B cell (primary cell): Measurements from ENCODE around the gene DDAH1. TPM values are rescaled to one million over a fixed set of nuclear protein-coding genes. Genes with fewer than 3 reads are reported as not detected.

Experiments
- ATAC-seq: fragments of 200-7000 bp; cut with Tn5 transposase; one replicate; pipeline ENCODE4 v1.10.0; 2021; ENCODE audit warnings: low read depth, mild to moderate bottlenecking, moderate number of reproducible peaks, moderate library complexity
- CTCF ChIA-PET: fragments of 350-600 bp; sonication (Branson Sonifier 250); formaldehyde crosslinking; loops from one replicate; lab custom pipeline; 2021; ENCODE audit warnings: antibody characterized with exemption, inconsistent platforms; lab: Charles Lee
- POLR2A ChIA-PET: fragments of 350-600 bp; sonication (Branson Sonifier 250); formaldehyde crosslinking; loops from one replicate; lab custom pipeline; 2021; ENCODE audit warnings: antibody characterized with exemption; lab: Charles Lee
- DNase-seq: peaks from one replicate; pipeline ENCODE4 v3.0.0; 2013
- H2AFZ ChIP-seq: 2 replicates; pipeline ENCODE4 v1.6.1; 2012; ENCODE audit warnings: mild to moderate bottlenecking, low read depth, low read length; ENCODE audit not compliant: insufficient read depth, poor library complexity, severe bottlenecking
- H3K27ac ChIP-seq, 2 donors: 1 replicate in 1 of 2; 2 replicates in 1 of 2; pipeline ENCODE4 v1.5.1; 2012 to 2013; ENCODE audit warnings: low read length in 2 of 2, mild to moderate bottlenecking in 2 of 2, moderate library complexity in 1 of 2
- H3K27me3 ChIP-seq, 4 experiments: fragments of 200-600 bp in 1 of 4; sonication (generic) in 1 of 4; replicated peaks in 1 of 4; 1 replicate in 2 of 4; 2 replicates in 2 of 4; pipeline versions ENCODE4 v1.6.1 to v1.7.0; 2013 to 2016; ENCODE audit warnings: low read length in 3 of 4, mild to moderate bottlenecking in 2 of 4, mixed read lengths in 1 of 4, moderate library complexity in 1 of 4; ENCODE audit not compliant: insufficient read depth in 4 of 4, control insufficient read depth in 3 of 4; ENCODE audit errors: control extremely low read depth in 1 of 4
- H3K36me3 ChIP-seq, 2 experiments: replicated peaks in 1 of 2; 1 replicate in 1 of 2; 2 replicates in 1 of 2; pipeline versions ENCODE4 v1.6.1 to v1.7.1; 2013; ENCODE audit warnings: low read length in 1 of 2; ENCODE audit not compliant: insufficient read depth in 2 of 2, control insufficient read depth in 1 of 2; ENCODE audit errors: control extremely low read depth in 1 of 2, extremely low read depth in 1 of 2
- H3K4me1 ChIP-seq, 2 donors: fragments of 200-600 bp in 1 of 2; sonication (generic) in 1 of 2; 1 replicate in 1 of 2; 2 replicates in 1 of 2; pipeline versions ENCODE4 v1.5.1 to v1.6.1; 2013 to 2017; ENCODE audit warnings: low read length in 2 of 2; ENCODE audit not compliant: control insufficient read depth in 2 of 2, insufficient read depth in 2 of 2
- H3K4me2 ChIP-seq: replicated peaks from 2 replicates; pipeline ENCODE3; 2012; ENCODE audit warnings: mild to moderate bottlenecking, low read depth, low read length; ENCODE audit not compliant: poor library complexity, severe bottlenecking
- H3K4me3 ChIP-seq, 5 experiments: fragments of 200-600 bp in 1 of 5; sonication (generic) in 1 of 5; 1 replicate in 3 of 5; 2 replicates in 2 of 5; pipeline versions ENCODE4 v1.5.1 to v1.7.0; 2011 to 2016; ENCODE audit warnings: low read length in 4 of 5, mild to moderate bottlenecking in 4 of 5, low read depth in 2 of 5, control low read depth in 1 of 5, moderate library complexity in 1 of 5; ENCODE audit not compliant: insufficient read depth in 1 of 5; ENCODE audit errors: control extremely low read depth in 1 of 5, extremely low read depth in 1 of 5
- H3K79me2 ChIP-seq: fragments of 200-600 bp; sonication (generic); one replicate; pipeline ENCODE4 v1.6.0; 2016; ENCODE audit warnings: low read length; ENCODE audit not compliant: control insufficient read depth, insufficient read depth
- H3K9ac ChIP-seq: fragments of 200-600 bp; sonication (generic); 2 replicates; pipeline ENCODE4 v1.6.1; 2017; ENCODE audit warnings: mild to moderate bottlenecking, low read length, moderate library complexity
- H3K9me3 ChIP-seq, 3 donors: one replicate each; pipeline versions ENCODE4 v1.6.1 to v1.7.1; 2013; ENCODE audit warnings: low read length in 2 of 3; ENCODE audit not compliant: control insufficient read depth in 2 of 3, insufficient read depth in 1 of 3; ENCODE audit errors: control extremely low read depth in 1 of 3
- H4K20me1 ChIP-seq: 2 replicates; pipeline ENCODE4 v1.6.0; 2012; ENCODE audit warnings: mild to moderate bottlenecking, low read length; ENCODE audit not compliant: insufficient read depth, control insufficient read depth, poor library complexity, severe bottlenecking
- H3K27ac Mint-ChIP-seq: one replicate; pipeline ENCODE4 v1.8.0; 2021; ENCODE audit warnings: mixed read lengths
- H3K27me3 Mint-ChIP-seq: one replicate; pipeline ENCODE4 v1.8.0; 2021; ENCODE audit warnings: mixed read lengths
- H3K4me1 Mint-ChIP-seq: one replicate; pipeline ENCODE4 v1.8.0; 2021; ENCODE audit warnings: mixed read lengths
- H3K4me3 Mint-ChIP-seq: one replicate; pipeline ENCODE4 v1.8.0; 2021; ENCODE audit warnings: mixed read lengths
- H3K9me3 Mint-ChIP-seq: one replicate; pipeline ENCODE4 v1.8.0; 2022; ENCODE audit warnings: mixed read lengths; ENCODE audit not compliant: insufficient read depth
- EZH2 ChIP-seq: IDR thresholded peaks from 2 replicates; pipeline ENCODE4 v1.6.1; 2012; ENCODE audit warnings: borderline replicate concordance, low read depth, mild to moderate bottlenecking, moderate library complexity, low read length; ENCODE audit not compliant: insufficient read depth, poor library complexity, severe bottlenecking
- WGBS: methylation state at CpG from one replicate; pipeline ENCODE4 v1.1.5; 2013; ENCODE audit warnings: missing lambda C conversion rate; ENCODE audit not compliant: insufficient coverage; 5-methylcytosine and 5-hydroxymethylcytosine counted together
- intact Hi-C: fragments of 100-400 bp; cut with micrococcal nuclease; formaldehyde crosslinking; loops from one replicate; pipeline ENCODE4 v1.10.0; 2022
- polyA plus RNA-seq: library from polyadenylated mRNA; depleted of rRNA; stranded (reverse); fragments of >200 nt; gene quantifications from 2 replicates; pipeline ENCODE4 v1.2.3, GENCODE V29; 2012
- total RNA-seq, 2 donors: library from RNA; stranded (reverse); fragments of 120-200 nt in 1 of 2; gene quantifications; 1 replicate in 1 of 2; 2 replicates in 1 of 2; pipeline versions ENCODE4 v1.2.3 to v1.2.4, GENCODE V29; 2013 to 2022
- TF ChIP-seq, protein P1 (sequence below): fragments of 200-600 bp; IDR thresholded peaks from one replicate; pipeline ENCODE4 v1.8.0; 2022; ENCODE audit warnings: antibody characterized with exemption, mild to moderate bottlenecking

The DDAH1 gene
- total and polyA plus RNA-seq, 2 donors (not counting 1 experiment from before 2014, with no cell fraction given), result 0.04 TPM; not detected in 1

DNA sequence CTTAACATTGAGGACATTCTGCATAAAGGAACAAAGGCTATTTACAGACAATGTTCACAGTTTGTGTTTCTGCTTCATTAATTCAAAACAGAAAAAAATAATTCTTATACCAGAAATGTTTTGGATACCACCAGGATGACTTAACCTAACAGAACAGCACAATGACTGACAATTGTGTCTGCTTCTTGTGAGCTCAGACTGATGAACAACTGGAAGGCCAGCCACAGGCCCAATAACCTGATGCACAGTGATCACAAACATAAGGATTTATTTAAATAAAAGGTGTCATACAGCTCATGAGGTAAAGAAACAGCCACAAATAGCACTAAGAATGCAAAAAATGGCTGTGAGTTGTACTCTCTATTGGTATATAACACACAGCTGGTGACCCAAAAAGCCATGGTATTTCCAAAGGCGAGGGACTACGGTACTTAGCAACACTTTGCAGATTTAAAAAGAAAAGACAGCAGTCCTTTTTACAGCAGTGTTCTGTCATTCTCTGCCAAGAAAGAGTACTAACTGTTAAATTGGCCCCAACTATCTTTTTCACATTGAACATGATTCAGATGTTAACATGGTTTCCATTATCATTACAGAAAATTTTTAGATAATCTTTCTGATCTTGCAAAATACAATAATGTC lies 32.1 kb upstream of the DDAH1 start:
- Mint-ChIP-seq H3K27ac (no peak overlapping the region), H3K9me3 (peaks cover 6% of the 10 kb centered on the region), H3K27me3 (peaks cover 21% of the 10 kb centered on the region), H3K4me3 (no peak overlapping the region), H3K4me1 (no peaks in the 10 kb centered on the region)
- H3K9me3 ChIP-seq, result no peaks in the 10 kb centered on the region
- intact Hi-C loops, result no loop called here
- no peaks in the 10 kb centered on the region for H3K79me2 ChIP-seq
- H3K27ac ChIP-seq, result no peak overlapping the region
- WGBS, result 100% methylated on average over 2 of the region's 2 CpGs
- H3K27me3 ChIP-seq, result no peaks in the 10 kb centered on the region
- H4K20me1 ChIP-seq, result no peaks in the 10 kb centered on the region
- DNase-seq (no peak), ATAC-seq (no peak)
- CTCF ChIA-PET, result no interaction called here
- TF ChIP-seq, protein P1, sequence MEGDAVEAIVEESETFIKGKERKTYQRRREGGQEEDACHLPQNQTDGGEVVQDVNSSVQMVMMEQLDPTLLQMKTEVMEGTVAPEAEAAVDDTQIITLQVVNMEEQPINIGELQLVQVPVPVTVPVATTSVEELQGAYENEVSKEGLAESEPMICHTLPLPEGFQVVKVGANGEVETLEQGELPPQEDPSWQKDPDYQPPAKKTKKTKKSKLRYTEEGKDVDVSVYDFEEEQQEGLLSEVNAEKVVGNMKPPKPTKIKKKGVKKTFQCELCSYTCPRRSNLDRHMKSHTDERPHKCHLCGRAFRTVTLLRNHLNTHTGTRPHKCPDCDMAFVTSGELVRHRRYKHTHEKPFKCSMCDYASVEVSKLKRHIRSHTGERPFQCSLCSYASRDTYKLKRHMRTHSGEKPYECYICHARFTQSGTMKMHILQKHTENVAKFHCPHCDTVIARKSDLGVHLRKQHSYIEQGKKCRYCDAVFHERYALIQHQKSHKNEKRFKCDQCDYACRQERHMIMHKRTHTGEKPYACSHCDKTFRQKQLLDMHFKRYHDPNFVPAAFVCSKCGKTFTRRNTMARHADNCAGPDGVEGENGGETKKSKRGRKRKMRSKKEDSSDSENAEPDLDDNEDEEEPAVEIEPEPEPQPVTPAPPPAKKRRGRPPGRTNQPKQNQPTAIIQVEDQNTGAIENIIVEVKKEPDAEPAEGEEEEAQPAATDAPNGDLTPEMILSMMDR, result no peak
- TF ChIP-seq EZH2, result no peak
- H3K36me3 ChIP-seq, result no peaks in the 10 kb centered on the region
- POLR2A ChIA-PET, result no interaction called here
- no peak overlapping the region for H2AFZ ChIP-seq
- no peak overlapping the region for H3K9ac ChIP-seq
- no peak overlapping the region for H3K4me3 ChIP-seq
- H3K4me1 ChIP-seq, result no peaks in the 10 kb centered on the region
- H3K4me2 ChIP-seq, result no peak overlapping the region

DNA sequence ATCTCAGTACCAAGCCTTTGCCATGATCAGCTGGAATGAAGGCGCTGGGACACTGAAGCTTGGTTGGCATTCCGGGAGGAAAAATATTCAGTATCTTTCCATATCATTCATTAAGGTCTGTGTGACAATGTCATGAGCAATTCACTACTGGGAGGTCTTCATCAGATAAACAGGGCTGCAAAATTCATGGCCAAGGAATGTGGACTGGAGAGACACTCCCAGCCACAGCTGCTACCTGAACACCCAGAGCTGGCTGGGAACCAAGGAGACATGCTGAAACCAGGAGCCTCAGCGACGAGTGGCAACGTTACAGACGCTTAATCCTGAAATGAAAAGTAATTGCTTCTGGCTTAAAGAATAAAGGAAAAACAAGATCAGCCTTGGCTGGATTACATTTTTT lies 30.6 kb upstream of the DDAH1 start:
- no peaks in the 10 kb centered on the region for H3K27me3 ChIP-seq
- no peak overlapping the region for H2AFZ ChIP-seq
- no peak overlapping the region for H3K4me3 ChIP-seq
- peaks cover 5% of the 10 kb centered on the region for H3K9me3 Mint-ChIP-seq
- 94% methylated on average over 4 of the region's 6 CpGs for WGBS
- no peaks in the 10 kb centered on the region for H3K4me1 ChIP-seq
- H3K27me3 Mint-ChIP-seq, result peaks cover 14% of the 10 kb centered on the region
- ChIA-PET CTCF (no interaction called here), POLR2A (no interaction called here)
- DNase-seq, result no peak
- H3K79me2 ChIP-seq, result no peaks in the 10 kb centered on the region
- no peaks in the 10 kb centered on the region for H3K4me1 Mint-ChIP-seq
- H3K4me2 ChIP-seq, result no peak overlapping the region
- H3K4me3 Mint-ChIP-seq, result no peak overlapping the region
- no peaks in the 10 kb centered on the region for H3K36me3 ChIP-seq
- H4K20me1 ChIP-seq, result no peaks in the 10 kb centered on the region
- no peak overlapping the region for H3K27ac Mint-ChIP-seq
- no peaks in the 10 kb centered on the region for H3K9me3 ChIP-seq
- no peak for TF ChIP-seq EZH2
- TF ChIP-seq, protein P1, result no peak
- no peak overlapping the region for H3K9ac ChIP-seq
- intact Hi-C loops, result no loop called here
- ATAC-seq, result no peak
- no peak overlapping the region for H3K27ac ChIP-seq
